Measurements from ENCODE around the gene SLC7A6.

SLC7A6 gene

DNA sequence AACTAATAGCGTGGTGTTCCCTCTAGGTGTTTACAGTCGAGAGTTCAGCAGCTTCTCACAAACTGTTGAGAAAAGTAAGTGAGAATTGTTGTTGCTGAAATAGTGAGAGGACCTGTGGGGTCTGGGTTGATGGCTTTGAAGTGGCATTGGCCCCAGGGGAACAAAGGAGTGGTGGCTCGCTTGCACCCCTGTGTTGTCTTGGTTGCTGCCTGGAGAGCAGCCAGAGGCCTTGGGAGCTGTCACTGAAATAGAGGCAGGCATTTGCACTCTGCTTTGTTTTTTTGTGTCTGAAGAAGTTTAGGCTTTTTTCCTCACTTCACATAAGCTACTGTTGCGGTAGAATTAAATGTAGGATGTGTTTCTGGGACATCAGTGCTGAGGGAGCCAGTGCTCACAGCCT is 83.3 kb downstream of the SLC7A6 start:
- H3K79me2 ChIP-seq (ENCODE audit: control insufficient read depth, insufficient read depth, low read length, unreplicated experiment) = no peaks in the 10 kb centered on the region
- H3K4me3 ChIP-seq (ENCODE audit: low read depth, low read length) = no peak overlapping the region
- H3K36me3 ChIP-seq (ENCODE audit: insufficient read depth, low read length) = peaks cover 6% of the 10 kb centered on the region
- H3K27me3 ChIP-seq (ENCODE audit: insufficient read depth, low read length) = no peaks in the 10 kb centered on the region
- H2AFZ ChIP-seq (ENCODE audit: low read length, unreplicated experiment) = no peak overlapping the region
- H3K4me1 ChIP-seq (ENCODE audit: control insufficient read depth, insufficient read depth, low read length, unreplicated experiment) = no peaks in the 10 kb centered on the region
- no peak overlapping the region for H3K27ac ChIP-seq (ENCODE audit: low read depth, low read length)

GRCh38 chr16:68348639-68349445 is 84.5 kb downstream of the SLC7A6 start:
- H3K4me3 ChIP-seq (ENCODE audit: low read depth, low read length) = no peak overlapping the region
- no peaks in the 10 kb centered on the region for H3K4me1 ChIP-seq (ENCODE audit: control insufficient read depth, insufficient read depth, low read length, unreplicated experiment)
- H2AFZ ChIP-seq (ENCODE audit: low read length, unreplicated experiment) = no peak overlapping the region
- H3K27me3 ChIP-seq (ENCODE audit: insufficient read depth, low read length) = no peaks in the 10 kb centered on the region
- peaks cover 6% of the 10 kb centered on the region for H3K36me3 ChIP-seq (ENCODE audit: insufficient read depth, low read length)
- no peaks in the 10 kb centered on the region for H3K79me2 ChIP-seq (ENCODE audit: control insufficient read depth, insufficient read depth, low read length, unreplicated experiment)
- no peak overlapping the region for H3K27ac ChIP-seq (ENCODE audit: low read depth, low read length)

DNA sequence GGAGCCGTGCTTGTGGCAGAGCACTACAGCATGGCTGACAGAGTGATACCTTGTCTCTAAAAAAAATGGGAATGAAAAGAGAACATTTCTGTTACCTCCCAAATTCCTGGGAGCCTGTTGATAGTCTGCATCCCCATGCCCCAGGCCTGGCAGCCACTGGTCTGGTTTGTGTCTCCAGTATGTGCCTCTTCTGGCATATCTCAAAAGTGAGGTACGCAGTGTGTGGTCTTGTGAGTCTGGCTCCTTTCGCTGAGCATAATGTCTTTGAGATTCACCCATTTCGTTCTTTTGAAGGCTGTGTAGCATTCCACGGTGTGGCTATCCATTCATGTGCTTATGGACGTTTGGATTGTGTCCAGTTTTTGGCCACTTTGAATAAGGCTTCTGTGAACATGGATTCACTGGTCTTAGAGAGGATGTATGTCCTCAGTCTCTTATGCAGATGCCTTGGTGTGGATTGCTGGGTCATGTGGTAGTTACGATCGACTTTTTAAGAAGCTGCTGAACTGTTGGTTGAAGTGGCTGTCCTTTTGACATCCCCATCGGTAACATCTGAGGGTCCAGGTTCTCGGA is 85.6 kb downstream of the SLC7A6 start:
- no peaks in the 10 kb centered on the region for H3K27me3 ChIP-seq (ENCODE audit: insufficient read depth, low read length)
- H3K79me2 ChIP-seq (ENCODE audit: control insufficient read depth, insufficient read depth, low read length, unreplicated experiment) = no peaks in the 10 kb centered on the region
- no peak overlapping the region for H3K27ac ChIP-seq (ENCODE audit: low read depth, low read length)
- no peak overlapping the region for H3K4me3 ChIP-seq (ENCODE audit: low read depth, low read length)
- H2AFZ ChIP-seq (ENCODE audit: low read length, unreplicated experiment) = no peak overlapping the region
- no peaks in the 10 kb centered on the region for H3K4me1 ChIP-seq (ENCODE audit: control insufficient read depth, insufficient read depth, low read length, unreplicated experiment)
- H3K36me3 ChIP-seq (ENCODE audit: insufficient read depth, low read length) = peaks cover 5% of the 10 kb centered on the region; the same call in 1 of the 2 replicates

DNA sequence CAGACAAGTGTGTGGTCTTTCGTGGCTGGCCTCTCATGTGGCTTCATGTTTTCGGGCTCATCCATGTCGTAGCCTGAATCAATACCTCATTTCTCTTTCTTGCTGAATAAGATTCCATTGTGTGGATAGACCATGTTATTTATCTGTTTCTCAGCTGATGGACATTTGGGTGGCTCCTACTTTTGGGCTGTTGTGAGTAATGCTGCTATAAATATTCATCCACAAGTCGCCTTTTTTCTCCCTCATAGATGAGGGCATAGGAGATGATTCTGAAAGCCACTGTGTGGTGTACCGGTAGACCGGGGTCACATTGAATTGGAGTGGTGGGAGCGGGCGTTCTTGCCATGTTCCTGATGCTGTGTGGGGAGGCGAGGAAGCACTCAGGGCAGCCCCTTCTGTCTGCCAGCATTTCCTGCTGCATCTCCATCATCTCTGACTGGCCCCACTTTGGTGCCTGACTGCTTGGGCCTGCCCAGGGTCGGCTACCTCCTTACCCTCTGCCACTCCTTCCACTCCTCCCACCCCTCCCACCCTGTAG is 86.6 kb downstream of the SLC7A6 start:
- Histone ChIP-seq H3K79me2 (ENCODE audit: control insufficient read depth, insufficient read depth, low read length, unreplicated experiment) (no peaks in the 10 kb centered on the region), H3K4me3 (ENCODE audit: low read depth, low read length) (no peak overlapping the region), H3K27me3 (ENCODE audit: insufficient read depth, low read length) (no peaks in the 10 kb centered on the region), H2AFZ (ENCODE audit: low read length, unreplicated experiment) (no peak overlapping the region), H3K36me3 (ENCODE audit: insufficient read depth, low read length) (0 out of 2 replicates have a peak, but pooled peaks cover 3% of the 10 kb centered on the region), H3K27ac (ENCODE audit: low read depth, low read length) (no peak overlapping the region), H3K4me1 (ENCODE audit: control insufficient read depth, insufficient read depth, low read length, unreplicated experiment) (no peaks in the 10 kb centered on the region)
